ENCODE data around the gene SLAMF1.
"Not testable (repeated sequence)": the region's sequence is repeated elsewhere in the genome, so short reads cannot be mapped to it uniquely, and the experiment has no call there.

The SLAMF1 gene

DNA sequence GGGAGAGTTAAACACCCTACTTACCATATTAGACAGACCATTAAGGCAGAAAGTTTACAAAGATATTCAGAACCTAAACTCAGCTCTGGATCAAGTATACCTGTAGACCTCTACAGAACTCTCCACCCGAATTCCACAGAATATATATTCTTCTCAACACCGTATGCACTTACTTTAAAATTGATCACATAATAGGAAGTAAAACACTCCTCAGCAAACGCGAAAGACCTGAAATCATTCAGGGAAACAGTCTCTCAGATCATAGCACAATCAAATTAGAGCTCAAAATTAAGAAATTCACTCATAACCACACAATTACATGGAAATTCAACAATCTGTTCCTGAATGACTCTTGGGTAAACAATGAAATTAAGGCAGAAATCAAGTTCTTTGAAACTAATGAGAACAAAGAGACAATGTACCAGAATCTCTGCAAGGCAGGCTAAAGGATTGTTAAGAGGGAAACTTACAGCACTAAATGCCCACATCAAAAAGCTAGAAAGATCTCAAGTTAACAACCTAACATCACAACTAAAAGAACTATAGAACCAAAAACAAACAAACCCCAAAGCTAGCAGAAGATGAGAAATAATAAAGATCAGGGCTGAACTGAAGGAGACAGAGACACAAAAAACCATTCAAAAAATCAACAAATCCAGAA is 86.7 kb downstream of the SLAMF1 start:
- DNase-seq (ENCODE audit: low read depth): no peak

DNA sequence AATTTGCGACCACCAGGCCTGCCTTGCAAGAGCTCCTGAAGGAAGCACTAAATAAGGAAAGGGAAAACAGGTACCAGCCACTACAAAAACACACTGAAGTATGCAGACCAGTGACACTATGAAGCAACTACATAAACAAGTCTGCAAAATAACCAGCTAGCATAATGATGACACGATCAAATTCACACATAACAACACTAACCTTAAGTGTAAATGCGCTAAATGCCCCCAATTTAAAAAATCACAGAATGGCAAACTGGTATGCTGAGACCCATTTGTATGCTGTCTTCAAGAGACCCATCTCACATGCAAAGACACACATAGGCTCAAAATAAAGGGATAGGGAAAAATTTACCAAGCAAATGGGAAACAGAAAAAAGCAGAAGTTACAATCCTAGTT is 87.4 kb downstream of the SLAMF1 start:
- DNase-seq (ENCODE audit: low read depth): not testable (repeated sequence)

DNA sequence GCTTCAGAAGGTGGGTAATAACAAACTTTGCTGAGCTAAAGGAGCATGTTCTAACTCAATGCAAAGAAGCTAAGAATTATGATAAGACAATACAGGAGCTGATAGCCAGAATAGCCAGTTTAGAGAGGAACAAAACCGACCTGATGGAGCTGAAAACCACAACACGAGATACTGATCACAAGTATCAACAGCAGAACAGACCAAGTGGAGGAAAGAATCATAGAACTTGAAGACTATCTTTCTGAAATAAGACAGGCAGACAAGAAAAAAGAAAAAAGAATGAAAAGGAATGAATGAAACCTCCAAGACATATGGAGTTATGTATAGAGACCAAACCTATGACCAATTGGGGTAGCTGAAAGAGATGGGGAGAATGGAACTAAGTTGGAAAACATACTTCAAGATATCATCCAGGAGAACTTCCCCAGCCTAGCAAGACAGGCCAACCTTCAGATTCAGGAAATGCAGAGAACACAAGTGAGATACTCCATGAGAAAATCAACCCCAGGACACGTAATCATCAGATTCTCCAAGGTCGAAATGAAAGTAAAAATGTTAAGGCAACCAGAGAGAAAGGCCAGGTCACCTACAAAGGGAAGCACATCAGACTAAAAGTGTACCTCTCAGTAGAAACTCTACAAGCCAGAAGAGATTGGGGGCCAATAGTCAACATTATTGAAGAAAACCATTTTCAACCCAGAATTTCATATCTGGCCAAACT is 88.0 kb downstream of the SLAMF1 start:
- DNase-seq (ENCODE audit: low read depth): no peak
